Colonic mucosa (tissue), 4 donors: ENCODE data around the gene MACROD2. TPM values are rescaled to one million over a fixed set of nuclear protein-coding genes. Genes with fewer than 3 reads are reported as not detected.

Source experiments
- DNase-seq: peaks from one replicate; pipeline ENCODE4 v3.0.0-alpha.2; 2020
- H3K27ac ChIP-seq: fragments of 200-600 bp; one replicate; pipeline ENCODE4 v1.8.0; 2021
- H3K27me3 ChIP-seq: fragments of 200-600 bp; one replicate; pipeline ENCODE4 v1.8.0; 2021
- H3K36me3 ChIP-seq: fragments of 200-600 bp; one replicate; pipeline ENCODE4 v1.8.0; 2021
- H3K4me1 ChIP-seq: fragments of 200-600 bp; one replicate; pipeline ENCODE4 v1.8.0; 2021; ENCODE audit warnings: mild to moderate bottlenecking
- H3K4me3 ChIP-seq: fragments of 200-600 bp; one replicate; pipeline ENCODE4 v1.8.0; 2021
- H3K9ac ChIP-seq, 2 donors: one replicate each; pipeline ENCODE4 v1.7.0; 2013; ENCODE audit warnings: control low read depth in 2 of 2, low read depth in 2 of 2, low read length in 2 of 2
- H3K9me3 ChIP-seq: fragments of 200-600 bp; one replicate; pipeline ENCODE4 v1.8.0; 2021
- CTCF ChIP-seq: fragments of 200-600 bp; IDR thresholded peaks from one replicate; pipeline ENCODE4 v1.8.0; 2022; ENCODE audit warnings: antibody characterized with exemption, mild to moderate bottlenecking
- intact Hi-C: fragments of 100-400 bp; cut with DNase I; formaldehyde crosslinking; loops from one replicate; pipeline ENCODE4 v1.14.1; 2022
- total RNA-seq, 2 donors: library from RNA; stranded (reverse); fragmentation: NEBNext Ultra II Directional in 1 of 2; extraction: Animal tissue kit (Norgen Biotek cat#: 25700) in 1 of 2; gene quantifications; one replicate each; pipeline ENCODE4 v1.2.1, GENCODE V29; 2021
- donor health status: healthy.
- donor health status: DM: no; HTN: no; CAD: no.
- donor health status: DM: no; HTN: no; CAD: no.

Gene MACROD2
- total RNA-seq, 2 donors from 2014 or later: 3.2 to 3.3 TPM

GRCh38 chr20:15302075-15302474 lies 1306.8 kb downstream of the MACROD2 start:
- no peak overlapping the region for H3K4me3 ChIP-seq
- TF ChIP-seq CTCF: no peak
- DNase-seq: no peak

GRCh38 chr20:15310361-15310760 lies 1315.0 kb downstream of the MACROD2 start:
- no peaks in the 10 kb centered on the region for H3K9me3 ChIP-seq
- no peak overlapping the region for H3K4me3 ChIP-seq
- no peak overlapping the region for H3K9ac ChIP-seq
- intact Hi-C loops: no loop called here
- TF ChIP-seq CTCF: no peak
- no peaks in the 10 kb centered on the region for H3K36me3 ChIP-seq
- no peaks in the 10 kb centered on the region for H3K4me1 ChIP-seq
- H3K27me3 ChIP-seq: no peaks in the 10 kb centered on the region
- no peak overlapping the region for H3K27ac ChIP-seq
- no peak for DNase-seq

More at GRCh38 chr20:15302075-15302474, 1306.8 kb downstream of the MACROD2 start:
- H3K27me3 ChIP-seq: no peaks in the 10 kb centered on the region
- H3K36me3 ChIP-seq: no peaks in the 10 kb centered on the region
- H3K9me3 ChIP-seq: no peaks in the 10 kb centered on the region
- H3K27ac ChIP-seq: no peak overlapping the region
- H3K9ac ChIP-seq: no peak overlapping the region
- no peaks in the 10 kb centered on the region for H3K4me1 ChIP-seq
- intact Hi-C loops: no loop called here

GRCh38 chr20:15316556-15316955 lies 1321.2 kb downstream of the MACROD2 start:
- Histone ChIP-seq H3K4me1 (no peaks in the 10 kb centered on the region), H3K9ac (no peak overlapping the region), H3K27me3 (no peaks in the 10 kb centered on the region), H3K27ac (no peak overlapping the region), H3K36me3 (no peaks in the 10 kb centered on the region), H3K9me3 (no peaks in the 10 kb centered on the region), H3K4me3 (no peak overlapping the region)
- TF ChIP-seq CTCF: no peak
- DNase-seq: no peak
- intact Hi-C loops: no loop called here

- no peak for DNase-seq
- Histone ChIP-seq H3K4me1 (no peaks in the 10 kb centered on the region), H3K36me3 (no peaks in the 10 kb centered on the region), H3K27ac (no peak overlapping the region), H3K9ac (no peak overlapping the region), H3K4me3 (no peak overlapping the region), H3K9me3 (no peaks in the 10 kb centered on the region), H3K27me3 (no peaks in the 10 kb centered on the region)
- intact Hi-C loops: no loop called here
- TF ChIP-seq CTCF: no peak
These were observed 1322.4 kb downstream of the MACROD2 start for GRCh38 chr20:15317546-15318232.

- H3K27me3 ChIP-seq: no peaks in the 10 kb centered on the region
- DNase-seq: no peak
- no peak for TF ChIP-seq CTCF
- no peak overlapping the region for H3K9ac ChIP-seq
- no peak overlapping the region for H3K27ac ChIP-seq
- no peaks in the 10 kb centered on the region for H3K4me1 ChIP-seq
- no peaks in the 10 kb centered on the region for H3K36me3 ChIP-seq
- H3K9me3 ChIP-seq: no peaks in the 10 kb centered on the region
- H3K4me3 ChIP-seq: no peak overlapping the region
- intact Hi-C loops: no loop called here
These were observed 1323.4 kb downstream of the MACROD2 start for GRCh38 chr20:15318682-15319081.
